HAP-1 (cell line): ENCODE results near the gene KRT8.

Experiments
- DNase-seq, 2 experiments: peaks; one replicate each; pipeline ENCODE4 v3.0.0-alpha.2; 2016 to 2020; ENCODE audit warnings: low spot score in 2 of 2
- H3K27me3 ChIP-seq: fragments of 250-450 bp; sonication (Bioruptor Pico); 2 replicates; pipeline ENCODE4 v1.5.1; 2020; ENCODE audit warnings: low read depth, mild to moderate bottlenecking, moderate library complexity
- H3K36me3 ChIP-seq: fragments of 250-450 bp; sonication (Bioruptor Pico); replicated peaks from 2 replicates; pipeline ENCODE4 v1.5.1; 2020; ENCODE audit warnings: mild to moderate bottlenecking
- H3K4me1 ChIP-seq: fragments of 250-450 bp; sonication (Bioruptor Pico); 2 replicates; pipeline ENCODE4 v1.5.1; 2020; ENCODE audit warnings: mild to moderate bottlenecking
- H3K4me3 ChIP-seq: fragments of 250-450 bp; sonication (Bioruptor Pico); 2 replicates; pipeline ENCODE4 v1.5.1; 2020; ENCODE audit warnings: mild to moderate bottlenecking, moderate library complexity
- H3K9me3 ChIP-seq: fragments of 250-450 bp; sonication (Bioruptor Pico); 2 replicates; pipeline ENCODE4 v1.5.1; 2020; ENCODE audit warnings: mild to moderate bottlenecking, moderate library complexity
- in situ Hi-C: fragments of 300-500 bp; cut with MboI; formaldehyde crosslinking; loops from 3 replicates; pipeline ENCODE4 v1.14.3; 2020; ENCODE audit warnings: low sequenced_read_pairs, inconsistent platforms, mixed read lengths

KRT8 gene

GRCh38 chr12:52901715-52902541 lies 2.9 kb downstream of the KRT8 start:
- Histone ChIP-seq H3K36me3 (peaks cover 5% of the 10 kb centered on the region), H3K4me3 (no peak overlapping the region), H3K4me1 (peaks cover 13% of the 10 kb centered on the region), H3K9me3 (no peaks in the 10 kb centered on the region), H3K27me3 (no peaks in the 10 kb centered on the region)
- DNase-seq = no peak
- in situ Hi-C loops = no loop called here

- H3K36me3 ChIP-seq = peaks cover 5% of the 10 kb centered on the region
- H3K9me3 ChIP-seq = no peaks in the 10 kb centered on the region
- DNase-seq = no peak
- H3K4me1 ChIP-seq = peaks cover 12% of the 10 kb centered on the region
- H3K27me3 ChIP-seq = no peaks in the 10 kb centered on the region
- in situ Hi-C loops = no loop called here
- no peak overlapping the region for H3K4me3 ChIP-seq
Measured at GRCh38 chr12:52900896-52901714, 3.8 kb downstream of the KRT8 start.

DNA sequence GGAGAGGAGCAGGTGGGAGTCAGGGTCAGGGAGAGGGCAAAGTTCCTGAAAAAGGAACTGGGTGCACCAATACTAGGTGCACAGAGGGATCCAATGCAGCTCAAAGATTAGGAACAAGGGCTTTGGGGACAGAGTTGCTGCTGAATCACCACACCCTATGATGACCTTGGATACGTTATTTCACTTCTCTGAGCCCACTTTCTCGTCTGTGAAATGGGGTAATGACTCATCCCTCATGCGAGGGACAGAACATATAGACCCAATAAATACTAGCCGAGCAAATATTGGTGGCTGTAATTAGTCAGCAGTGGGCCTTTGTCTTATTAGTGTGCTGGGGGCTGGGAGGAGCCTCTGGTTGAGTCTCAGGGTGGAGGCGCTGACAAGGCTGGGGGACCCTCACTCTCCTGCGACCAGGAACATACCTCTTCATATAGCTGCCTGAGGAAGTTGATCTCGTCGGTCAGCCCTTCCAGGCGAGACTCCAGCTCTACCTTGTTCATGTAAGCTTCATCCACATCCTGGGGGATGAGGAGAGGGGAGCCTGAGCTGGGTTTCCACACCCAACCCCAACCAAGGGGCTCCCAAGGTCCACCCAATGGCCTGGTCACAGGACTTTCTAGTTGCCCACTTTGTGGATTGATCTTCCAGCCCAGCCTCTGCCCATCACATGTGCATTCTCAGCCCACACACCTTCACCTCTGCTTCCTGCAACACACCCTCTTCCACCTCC lies 4.5 kb downstream of the KRT8 start:
- Histone ChIP-seq H3K9me3 (no peaks in the 10 kb centered on the region), H3K27me3 (no peaks in the 10 kb centered on the region), H3K36me3 (peaks cover 5% of the 10 kb centered on the region), H3K4me1 (peaks cover 13% of the 10 kb centered on the region), H3K4me3 (no peak overlapping the region)
- DNase-seq = no peak
- in situ Hi-C loops = no loop called here

GRCh38 chr12:52899338-52900035 lies 5.4 kb downstream of the KRT8 start:
- peaks cover 5% of the 10 kb centered on the region for H3K36me3 ChIP-seq
- no peaks in the 10 kb centered on the region for H3K27me3 ChIP-seq
- H3K4me1 ChIP-seq = peaks cover 16% of the 10 kb centered on the region
- no peak overlapping the region for H3K4me3 ChIP-seq
- in situ Hi-C loops = no loop called here
- no peak for DNase-seq
- no peaks in the 10 kb centered on the region for H3K9me3 ChIP-seq

DNA sequence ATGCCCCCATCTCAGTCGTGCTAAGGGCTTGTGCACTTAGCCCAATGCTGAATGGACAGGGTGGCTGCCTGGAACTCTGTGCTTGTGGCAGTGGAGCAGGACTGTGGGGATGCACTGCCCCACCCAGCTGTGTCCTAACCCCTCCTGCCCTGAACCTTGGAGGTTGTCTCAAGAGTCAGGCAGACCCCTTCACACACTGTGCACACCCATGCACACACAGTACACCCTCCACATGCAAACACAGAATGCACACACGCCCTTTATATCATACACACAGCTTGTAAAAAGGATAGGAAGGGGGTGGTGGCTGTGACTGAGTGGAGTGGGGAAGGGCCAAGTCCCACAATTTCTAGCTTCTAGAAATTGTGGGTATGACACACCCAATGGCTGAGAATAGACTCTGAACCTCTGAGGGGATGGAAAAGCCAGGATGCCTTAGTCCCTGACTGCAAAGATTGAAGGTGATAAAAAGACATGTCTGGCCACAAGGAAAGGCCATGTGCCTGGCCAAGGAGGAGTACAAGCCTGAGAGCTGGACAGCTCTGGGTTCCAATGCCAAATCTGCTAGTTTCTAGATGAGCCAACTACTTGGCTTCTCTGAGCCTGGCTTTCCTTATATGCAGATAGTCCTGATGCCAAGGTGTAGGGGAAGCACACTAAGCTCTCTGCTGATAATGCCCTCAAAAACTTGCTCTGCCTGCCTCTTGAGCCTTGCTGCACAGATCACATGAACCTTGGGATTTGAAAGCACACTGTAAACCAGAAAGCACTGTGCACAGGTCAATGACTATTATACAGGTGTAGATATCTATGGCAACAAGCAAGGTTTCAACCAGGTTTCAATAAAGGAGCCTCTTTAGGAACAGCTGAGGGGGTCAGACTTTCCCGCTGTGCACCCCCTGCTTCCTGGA lies 8.4 kb downstream of the KRT8 start:
- Histone ChIP-seq H3K9me3 (no peaks in the 10 kb centered on the region), H3K27me3 (no peaks in the 10 kb centered on the region), H3K4me1 (peaks cover 5% of the 10 kb centered on the region; the same call in 1 of the 2 replicates), H3K36me3 (peaks cover 5% of the 10 kb centered on the region), H3K4me3 (no peak overlapping the region)
- DNase-seq = no peak
- in situ Hi-C loops = no loop called here

GRCh38 chr12:52895726-52896189 lies 9.1 kb downstream of the KRT8 start:
- DNase-seq = no peak
- peaks cover 5% of the 10 kb centered on the region for H3K36me3 ChIP-seq
- peaks cover 5% of the 10 kb centered on the region; the same call in 1 of the 2 replicates for H3K4me1 ChIP-seq
- no peaks in the 10 kb centered on the region for H3K27me3 ChIP-seq
- no peaks in the 10 kb centered on the region for H3K9me3 ChIP-seq
- no peak overlapping the region for H3K4me3 ChIP-seq
- in situ Hi-C loops = no loop called here

DNA sequence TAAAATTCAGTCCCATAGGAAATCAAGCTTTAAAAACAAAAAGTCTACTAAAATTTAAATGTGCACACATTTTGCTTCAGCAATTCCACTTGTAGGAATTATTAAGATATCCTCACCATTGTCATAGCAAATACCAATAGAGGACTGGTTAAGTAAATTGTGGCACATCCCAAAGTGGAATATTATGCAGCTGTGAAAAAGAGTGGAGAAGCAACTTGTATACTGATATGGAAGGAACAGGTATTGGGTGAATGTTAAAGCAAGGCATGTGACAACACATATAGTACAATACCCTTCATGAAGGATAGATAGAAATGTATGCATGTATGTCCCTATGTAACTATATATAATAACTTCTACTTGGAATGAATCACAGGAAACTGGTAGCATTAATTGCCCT lies 11.9 kb downstream of the KRT8 start:
- in situ Hi-C loops = no loop called here
- no peaks in the 10 kb centered on the region for H3K27me3 ChIP-seq
- H3K4me1 ChIP-seq = peaks cover 5% of the 10 kb centered on the region; the same call in 1 of the 2 replicates
- no peak for DNase-seq
- H3K4me3 ChIP-seq = no peak overlapping the region
- no peaks in the 10 kb centered on the region for H3K9me3 ChIP-seq
- no peaks in the 10 kb centered on the region for H3K36me3 ChIP-seq

- Histone ChIP-seq H3K4me1 (peaks cover 5% of the 10 kb centered on the region; the same call in 1 of the 2 replicates), H3K36me3 (no peaks in the 10 kb centered on the region), H3K9me3 (no peaks in the 10 kb centered on the region), H3K4me3 (no peak overlapping the region), H3K27me3 (no peaks in the 10 kb centered on the region)
- in situ Hi-C loops = no loop called here
- no peak for DNase-seq
Measured at GRCh38 chr12:52892207-52892852, 12.5 kb downstream of the KRT8 start.

- DNase-seq = no peak
- in situ Hi-C loops = no loop called here
- Histone ChIP-seq H3K4me3 (no peak overlapping the region), H3K27me3 (no peaks in the 10 kb centered on the region), H3K36me3 (no peaks in the 10 kb centered on the region), H3K9me3 (no peaks in the 10 kb centered on the region), H3K4me1 (peaks cover 5% of the 10 kb centered on the region; the same call in 1 of the 2 replicates)
Measured at GRCh38 chr12:52891044-52891443, 13.8 kb downstream of the KRT8 start.

GRCh38 chr12:52890417-52890816 lies 14.5 kb downstream of the KRT8 start:
- in situ Hi-C loops = no loop called here
- Histone ChIP-seq H3K36me3 (no peaks in the 10 kb centered on the region), H3K4me3 (no peak overlapping the region), H3K4me1 (peaks cover 5% of the 10 kb centered on the region; the same call in 1 of the 2 replicates), H3K9me3 (no peaks in the 10 kb centered on the region), H3K27me3 (no peaks in the 10 kb centered on the region)
- DNase-seq = no peak

GRCh38 chr12:52884526-52885293 lies 20.2 kb downstream of the KRT8 start:
- H3K4me3 ChIP-seq = no peak overlapping the region
- in situ Hi-C loops = loop anchor here (5.0 kb wide), 1 partner anchor 98 kb away; no protein-coding TSS in a partner anchor
- H3K4me1 ChIP-seq = peaks cover 5% of the 10 kb centered on the region
- H3K36me3 ChIP-seq = no peaks in the 10 kb centered on the region
- H3K27me3 ChIP-seq = no peaks in the 10 kb centered on the region
- DNase-seq = peak; percentile 63 to 89
- H3K9me3 ChIP-seq = no peaks in the 10 kb centered on the region
